HT1080 (cell line): Measurements from ENCODE around the gene KRTAP12-4. TPM values are rescaled to one million over a fixed set of nuclear protein-coding genes. Genes with fewer than 3 reads are reported as not detected.
"Not testable (repeated sequence)": the region's sequence is repeated elsewhere in the genome, so short reads cannot be mapped to it uniquely, and the experiment has no call there.

ENCODE experiments used
- DNase-seq: peaks from one replicate; pipeline ENCODE4 v3.0.0-alpha.2; 2015; ENCODE audit warnings: low read depth
- polyA plus RNA-seq, 2 experiments: library from polyadenylated mRNA; depleted of rRNA; stranded (reverse); fragments of >200 nt; gene quantifications; 2 replicates each; pipeline ENCODE4 v1.2.3, GENCODE V29; 2015
- total RNA-seq: library from RNA; depleted of rRNA; stranded (reverse); fragments of >200 nt; shearing (Covaris generic); gene quantifications from 2 replicates; pipeline ENCODE4 v1.2.3, GENCODE V29; 2014; rRNA removed

The KRTAP12-4 gene, protein sequence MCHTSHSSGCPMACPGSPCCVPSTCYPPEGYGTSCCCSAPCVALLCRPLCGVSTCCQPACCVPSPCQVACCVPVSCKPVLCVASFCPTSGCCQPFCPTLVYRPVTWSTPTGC
- not detected in 2 replicates for total RNA-seq
- not detected in 2 replicates for polyA plus RNA-seq (2015; cell fraction: cytosol; rRNA removed)
- not detected in 2 replicates for polyA plus RNA-seq (2015; cell fraction: nucleus; rRNA removed)

DNA sequence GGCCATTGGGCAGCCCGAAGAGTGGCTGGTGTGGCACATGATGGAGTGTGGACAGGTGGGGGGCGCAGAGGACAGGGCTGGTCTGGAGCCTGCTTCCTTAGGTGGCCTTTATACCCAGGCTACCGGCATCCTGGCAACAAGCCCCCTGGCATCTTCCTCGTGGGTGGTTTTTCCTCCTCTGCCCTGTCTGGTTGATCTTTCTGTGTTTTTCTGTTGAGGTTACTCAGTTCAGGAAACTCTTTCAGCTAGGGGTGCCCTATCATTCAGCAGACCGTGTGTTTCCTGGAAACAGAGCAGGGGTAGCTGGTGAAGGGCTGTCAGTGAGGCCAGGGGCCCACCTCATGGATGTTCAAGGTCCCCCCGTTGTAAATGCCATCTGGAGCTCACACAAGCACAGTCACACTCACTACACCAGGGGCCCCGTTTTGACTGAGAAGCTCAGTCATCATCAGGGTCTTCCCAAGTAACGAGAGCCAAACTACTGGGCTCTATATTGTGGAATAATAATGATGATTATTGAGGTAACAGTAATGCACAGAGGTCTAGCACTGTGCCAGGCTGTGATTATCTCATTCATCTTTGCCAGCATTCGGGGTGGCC, at the start of gene KRTAP12-4:
Gene KRTAP12-4 (minus strand): TSS at position 84 of the 600 bp plus-strand sequence. CDS start 45 bp downstream, at position 39.
- DNase-seq = no peak

DNA sequence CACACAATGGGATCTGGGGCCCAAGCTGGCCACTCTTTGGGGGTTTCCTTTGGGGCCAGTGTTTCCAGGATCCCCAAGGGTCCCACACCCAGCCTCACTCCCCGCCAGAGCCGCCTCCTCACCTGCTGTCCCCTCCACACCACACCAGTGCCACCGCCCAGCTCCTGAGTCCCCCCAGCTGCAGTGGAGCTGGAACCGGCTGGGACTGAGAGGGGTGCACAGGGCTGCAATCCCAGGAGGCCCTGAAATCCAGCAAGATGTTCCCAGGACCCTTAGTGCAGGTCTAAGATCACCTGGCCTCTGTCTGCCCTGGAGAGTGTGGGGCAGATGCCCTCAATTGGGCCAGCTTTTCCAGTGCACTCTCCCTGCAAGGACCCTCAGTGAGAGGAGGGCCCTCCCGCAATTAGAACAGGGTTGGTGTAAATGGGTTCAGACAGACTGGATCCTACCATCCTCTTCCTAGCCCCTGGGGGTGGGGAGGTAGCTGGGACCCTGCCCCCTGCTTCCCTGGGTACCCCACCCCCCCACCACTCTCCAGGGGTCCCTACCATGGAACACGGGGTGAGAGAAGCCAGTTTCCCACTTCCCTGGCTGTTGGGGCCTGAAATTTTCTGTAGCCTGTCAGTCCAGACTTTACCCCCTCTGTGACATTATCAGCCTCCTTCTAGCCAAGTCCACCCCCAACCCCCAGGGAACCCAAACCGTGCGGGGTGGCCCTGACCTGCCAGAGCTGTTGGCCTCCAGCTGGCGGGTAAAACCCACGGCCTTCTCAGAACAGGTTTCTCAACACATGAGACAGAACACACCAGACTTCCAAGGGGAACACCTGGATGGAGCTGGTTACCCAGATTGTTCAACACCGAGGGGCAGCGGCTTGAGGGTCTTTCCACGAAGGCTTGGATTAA, 49.5 kb upstream of the KRTAP12-4 start:
- DNase-seq = no peak

DNA sequence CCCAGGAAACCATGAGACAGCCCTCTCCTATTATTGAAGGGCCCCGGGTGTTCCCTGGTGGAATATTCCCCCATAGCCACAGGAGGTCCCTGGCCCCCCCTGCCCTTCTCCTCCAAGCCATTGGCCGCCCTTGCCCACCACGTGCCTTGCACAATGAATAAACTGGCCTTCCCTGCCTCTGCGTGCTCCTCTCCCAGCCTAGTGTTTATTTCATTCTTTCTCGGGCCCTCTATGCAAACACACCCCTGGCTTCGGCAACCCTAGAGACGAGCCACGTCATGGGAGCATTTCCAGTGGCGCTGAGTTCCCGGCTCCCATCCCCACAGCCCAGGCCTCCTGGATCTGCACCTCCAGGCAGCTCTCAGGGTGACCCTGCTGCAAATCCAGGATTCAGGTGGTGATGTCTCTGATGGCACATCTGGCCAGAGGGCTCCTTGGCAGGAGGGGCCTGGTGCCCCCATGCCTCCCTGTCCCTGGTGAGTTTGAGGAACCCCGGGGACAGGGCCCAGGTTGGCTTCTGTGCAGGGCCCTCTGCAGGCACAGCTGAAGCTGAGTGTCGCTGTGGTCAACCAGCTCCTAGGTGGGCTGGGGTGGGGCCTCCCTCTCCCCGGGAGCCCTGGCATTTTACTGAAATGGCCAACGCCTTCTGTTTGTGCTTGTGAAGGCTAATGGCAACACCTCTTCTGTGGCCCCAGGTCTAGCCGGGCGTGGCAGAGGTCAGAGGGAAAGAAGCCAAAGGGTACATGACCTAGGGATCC, 48.7 kb upstream of the KRTAP12-4 start:
- DNase-seq = no peak

DNA sequence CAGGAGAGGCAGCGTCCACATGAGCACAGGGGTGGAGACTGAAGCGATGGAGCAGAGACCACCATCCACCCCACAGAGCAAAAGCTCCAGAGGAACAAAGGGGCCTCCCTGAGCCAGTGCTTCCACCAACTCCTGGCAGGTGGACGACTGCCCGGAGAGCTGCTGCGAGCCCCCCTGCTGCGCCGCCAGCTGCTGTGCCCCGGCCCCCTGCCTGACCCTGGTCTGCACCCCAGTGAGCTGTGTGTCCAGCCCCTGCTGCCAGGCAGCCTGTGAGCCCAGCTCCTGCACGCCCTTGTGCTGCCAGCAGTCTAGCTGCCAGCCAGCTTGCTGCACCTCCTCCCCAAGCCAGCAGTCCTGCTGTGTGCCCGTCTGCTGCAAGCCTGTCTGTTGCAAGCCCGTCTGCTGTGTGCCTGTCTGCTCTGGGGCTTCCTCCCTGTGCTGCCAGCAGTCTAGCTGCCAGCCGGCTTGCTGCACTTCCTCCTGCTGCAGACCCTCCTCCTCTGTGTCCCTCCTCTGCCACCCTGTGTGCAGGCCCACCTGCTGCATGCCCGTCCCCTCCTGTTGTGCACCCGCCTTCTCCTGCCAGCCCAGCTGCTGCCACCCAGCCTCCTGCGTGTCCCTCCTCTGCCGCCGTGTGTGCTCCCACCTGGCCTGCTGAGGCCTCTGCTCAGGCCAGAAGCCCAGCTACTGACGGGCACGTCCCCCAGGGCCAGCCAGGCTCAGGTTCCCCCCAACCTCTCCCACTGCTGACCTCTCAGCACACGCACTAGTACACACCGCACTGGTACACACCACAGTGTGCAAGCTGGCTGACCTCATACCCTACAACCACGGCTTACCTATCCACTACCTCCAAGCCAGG, 47.9 kb upstream of the KRTAP12-4 start:
- no peak for DNase-seq

DNA sequence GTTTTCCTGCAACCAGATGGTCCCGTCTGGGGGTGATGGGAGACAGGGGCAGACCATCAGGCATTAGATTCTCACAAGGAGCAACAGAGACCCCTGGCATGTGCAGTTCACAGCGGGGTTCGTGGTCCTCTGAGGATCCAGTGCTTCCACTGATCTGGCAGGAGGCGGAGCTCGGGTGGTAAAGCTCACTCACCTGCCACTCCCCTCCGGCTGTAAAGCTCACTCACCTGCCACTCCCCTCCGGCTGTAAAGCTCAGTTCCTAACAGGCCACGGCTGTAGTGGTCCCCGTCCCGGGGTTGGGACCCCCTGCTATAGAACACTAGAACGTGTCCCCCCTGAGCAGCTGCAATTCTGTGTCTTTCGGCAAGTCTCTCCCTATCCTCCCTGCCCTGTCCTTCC, 47.1 kb upstream of the KRTAP12-4 start:
- DNase-seq = no peak

DNA sequence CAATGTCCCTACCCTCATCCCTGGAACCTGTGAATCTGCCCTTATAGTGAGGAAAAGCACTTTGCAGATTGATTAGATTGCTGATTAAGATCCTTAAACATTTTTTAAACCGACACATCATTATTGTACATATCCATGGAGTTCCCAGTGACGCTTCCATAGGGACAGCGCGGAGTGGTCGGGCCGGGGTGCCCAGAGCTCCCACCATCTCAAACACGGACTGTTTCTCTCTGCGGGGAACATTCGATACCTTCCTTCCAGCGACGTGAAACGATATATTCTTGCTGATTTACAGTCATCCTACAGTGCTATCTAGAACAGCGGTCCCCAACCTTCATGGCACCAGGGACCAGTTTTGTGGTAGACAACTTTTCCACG, 46.6 kb upstream of the KRTAP12-4 start:
- no peak for DNase-seq

DNA sequence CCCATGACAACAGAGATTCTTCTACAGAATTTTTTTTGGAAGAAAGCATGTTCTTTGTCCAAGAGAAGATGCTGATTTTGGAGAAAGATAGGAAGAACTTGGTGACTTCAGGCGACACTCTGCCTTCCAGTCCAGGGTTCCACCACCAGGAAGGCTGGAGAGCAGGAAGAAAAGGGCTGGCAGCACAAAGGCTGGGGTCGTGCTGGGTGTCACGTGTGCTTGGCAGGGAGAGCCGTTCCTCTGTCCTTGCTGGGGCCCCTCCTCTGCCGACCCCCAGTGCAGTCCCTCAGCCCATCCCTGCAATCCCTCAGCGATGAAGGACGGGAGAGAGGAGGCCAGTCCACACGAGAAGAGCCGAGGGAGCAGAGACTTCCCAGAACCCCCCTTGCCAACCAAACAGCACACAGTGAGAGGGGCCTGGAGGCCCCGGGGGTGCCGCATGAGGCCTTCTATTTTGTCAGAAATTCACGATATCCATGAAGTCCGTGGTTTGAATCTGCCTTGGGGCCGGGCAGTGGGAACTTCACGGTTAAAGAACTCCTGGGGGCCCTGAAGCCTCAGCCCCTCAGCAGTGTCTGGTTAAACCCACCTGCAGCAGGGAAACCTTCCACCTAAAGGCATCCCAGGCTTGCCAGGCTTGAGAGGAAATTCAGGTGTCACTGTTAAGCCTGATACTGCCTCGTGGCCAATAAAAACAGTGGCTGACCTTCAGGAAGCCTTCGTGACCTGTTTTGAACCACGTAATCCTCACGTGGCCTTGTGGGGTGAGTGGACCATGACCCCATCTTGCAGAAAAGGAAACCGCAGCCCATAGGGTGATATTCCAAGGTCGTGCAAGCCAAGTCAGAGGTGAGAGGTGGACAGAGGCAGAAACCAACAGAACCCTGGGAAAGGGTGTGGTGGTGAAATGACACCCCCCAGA, 45.9 kb upstream of the KRTAP12-4 start:
- no peak for DNase-seq

DNA sequence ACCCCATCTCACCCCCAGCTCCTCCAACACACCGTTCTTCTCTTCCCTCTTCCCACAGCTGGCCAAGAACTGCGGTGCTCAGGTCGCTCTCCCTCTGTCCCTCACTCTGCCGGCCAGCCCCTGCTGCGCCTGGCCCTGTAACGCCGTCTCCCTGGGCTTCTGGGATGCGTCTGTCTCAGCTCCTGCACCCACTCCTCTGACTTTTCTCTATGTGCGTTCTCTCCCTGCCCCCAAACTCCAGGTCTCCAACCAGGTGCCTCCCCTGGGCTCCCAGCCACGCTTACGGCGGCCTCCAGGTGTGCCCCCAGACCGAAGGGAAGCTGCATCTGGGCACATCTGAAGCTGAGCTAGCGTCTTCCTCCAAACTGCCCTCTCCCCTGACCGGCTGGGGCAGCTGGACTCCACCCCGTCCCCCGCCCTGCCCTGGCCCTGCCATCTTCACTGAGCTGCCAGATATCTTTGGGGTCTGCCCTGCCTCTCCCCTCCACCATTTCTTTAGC, 45.1 kb upstream of the KRTAP12-4 start:
- DNase-seq = no peak

DNA sequence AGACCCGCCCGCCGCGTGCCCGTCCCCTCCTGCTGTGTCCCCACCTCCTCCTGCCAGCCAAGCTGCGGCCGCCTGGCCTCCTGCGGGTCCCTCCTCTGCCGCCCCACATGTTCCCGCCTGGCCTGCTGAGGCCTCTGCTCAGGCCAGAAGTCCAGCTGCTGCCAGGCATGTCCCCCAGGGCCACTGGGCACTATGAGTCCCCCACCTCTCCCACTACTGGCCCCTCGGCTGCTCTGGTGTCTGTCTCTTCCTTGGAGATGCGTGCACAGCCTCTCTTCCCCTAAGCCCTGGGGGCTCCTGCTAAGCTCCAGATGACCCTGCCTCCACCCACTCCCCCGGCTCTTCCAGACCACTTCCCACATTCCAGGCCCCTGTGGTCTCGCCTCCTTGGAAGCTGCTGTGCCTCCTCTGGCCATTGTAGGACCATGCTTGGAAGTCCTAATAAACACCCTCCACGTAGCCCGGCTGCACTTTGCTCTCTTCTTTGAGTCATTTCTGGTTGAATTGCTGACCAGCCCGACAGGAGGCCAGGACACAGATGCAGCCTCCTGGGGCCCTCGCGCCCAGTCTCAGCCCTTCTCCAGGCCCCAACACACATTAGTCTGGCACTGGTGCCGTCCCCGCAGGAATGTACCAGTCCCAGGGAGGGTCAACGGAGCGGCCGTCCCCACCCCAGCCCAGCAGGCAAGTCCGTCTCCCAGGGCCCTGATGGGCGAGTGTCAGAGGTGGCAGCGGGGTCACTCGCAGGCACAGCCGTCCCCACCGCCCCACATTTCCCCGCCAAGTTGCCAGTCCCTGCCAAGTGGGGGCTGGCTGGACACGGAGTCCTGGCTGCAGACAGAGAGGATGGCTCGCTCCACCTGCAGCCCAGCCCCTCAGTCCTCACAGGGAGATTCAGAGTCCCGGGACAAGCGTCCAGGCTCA, 43.6 kb upstream of the KRTAP12-4 start:
- no peak for DNase-seq

DNA sequence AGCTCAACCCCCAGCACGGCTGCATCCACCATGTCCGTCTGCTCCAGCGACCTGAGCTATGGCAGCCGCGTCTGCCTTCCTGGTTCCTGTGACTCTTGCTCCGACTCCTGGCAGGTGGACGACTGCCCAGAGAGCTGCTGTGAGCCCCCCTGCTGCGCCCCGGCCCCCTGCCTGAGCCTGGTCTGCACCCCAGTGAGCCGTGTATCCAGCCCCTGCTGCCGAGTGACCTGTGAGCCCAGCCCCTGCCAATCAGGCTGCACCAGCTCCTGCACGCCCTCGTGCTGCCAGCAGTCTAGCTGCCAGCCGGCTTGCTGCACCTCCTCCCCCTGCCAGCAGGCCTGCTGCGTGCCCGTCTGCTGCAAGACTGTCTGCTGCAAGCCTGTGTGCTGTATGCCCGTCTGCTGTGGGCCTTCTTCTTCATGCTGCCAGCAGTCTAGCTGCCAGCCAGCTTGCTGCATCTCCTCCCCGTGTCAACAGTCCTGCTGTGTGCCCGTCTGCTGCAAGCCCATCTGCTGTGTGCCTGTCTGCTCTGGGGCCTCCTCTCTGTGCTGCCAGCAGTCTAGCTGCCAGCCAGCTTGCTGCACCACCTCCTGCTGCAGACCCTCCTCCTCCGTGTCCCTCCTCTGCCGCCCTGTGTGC, 42.8 kb upstream of the KRTAP12-4 start, which contains the start of gene KRTAP10-12:
Gene KRTAP10-12 (plus strand): TSS at position 1 of the 639 bp plus-strand sequence. CDS start 30 bp downstream, at position 31.
- not testable (repeated sequence) for DNase-seq

DNA sequence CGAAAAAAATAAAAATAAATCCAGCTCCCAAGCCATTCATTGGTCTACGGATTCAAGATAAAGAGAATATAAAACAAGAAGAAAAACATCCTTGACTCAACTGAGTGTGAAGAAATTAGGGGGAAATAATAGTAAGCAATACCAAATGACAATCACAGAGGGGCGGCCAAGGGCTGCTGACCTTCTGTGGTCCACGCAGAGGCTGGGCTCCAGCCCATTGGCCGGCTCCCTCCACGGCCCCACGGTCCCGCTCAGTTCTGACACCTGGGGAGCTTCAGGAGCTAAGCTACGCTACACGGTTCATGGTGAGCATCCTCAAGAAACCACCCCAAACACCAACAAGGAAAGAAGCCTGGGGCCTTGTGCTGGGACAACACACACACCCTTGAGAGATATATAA, 42.1 kb upstream of the KRTAP12-4 start:
- no peak for DNase-seq

DNA sequence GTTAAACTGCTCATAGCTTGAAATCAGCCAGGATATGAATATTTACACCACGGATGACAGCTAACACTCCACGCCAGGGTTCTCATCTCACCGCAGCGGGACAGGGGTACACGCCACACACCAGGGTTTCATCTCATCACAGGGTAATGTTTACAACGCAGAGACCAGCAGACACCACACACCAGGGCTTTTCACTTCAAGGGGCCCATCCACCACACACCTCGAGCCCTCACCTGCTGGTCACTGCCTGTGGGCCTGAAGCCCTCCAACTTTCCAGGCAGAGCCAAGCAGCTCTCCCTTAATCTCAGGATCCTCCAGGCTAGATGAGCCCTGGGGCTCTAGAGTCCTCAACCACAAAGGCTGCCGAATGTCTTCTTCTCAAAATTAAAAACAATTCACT, 41.2 kb upstream of the KRTAP12-4 start:
- no peak for DNase-seq

DNA sequence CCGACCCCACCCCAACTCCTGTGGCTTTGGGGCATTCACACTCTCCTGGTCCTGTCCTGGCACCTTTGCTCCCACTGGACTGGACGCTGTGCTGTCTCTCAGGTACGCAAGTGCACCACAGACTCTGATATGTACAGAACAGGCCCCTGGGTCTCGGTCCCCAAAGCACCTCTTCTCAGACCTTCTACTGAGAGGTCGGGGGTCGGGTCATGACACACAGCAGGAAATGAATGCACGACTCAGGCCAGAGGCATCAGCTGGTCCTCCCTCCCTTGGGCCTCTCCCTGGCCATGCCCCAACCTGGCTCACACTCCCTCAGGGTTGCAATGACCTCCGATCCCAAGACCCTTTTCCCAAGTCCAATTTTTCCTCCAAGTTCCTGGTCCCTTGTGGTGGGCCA, 40.7 kb upstream of the KRTAP12-4 start:
- no peak for DNase-seq

DNA sequence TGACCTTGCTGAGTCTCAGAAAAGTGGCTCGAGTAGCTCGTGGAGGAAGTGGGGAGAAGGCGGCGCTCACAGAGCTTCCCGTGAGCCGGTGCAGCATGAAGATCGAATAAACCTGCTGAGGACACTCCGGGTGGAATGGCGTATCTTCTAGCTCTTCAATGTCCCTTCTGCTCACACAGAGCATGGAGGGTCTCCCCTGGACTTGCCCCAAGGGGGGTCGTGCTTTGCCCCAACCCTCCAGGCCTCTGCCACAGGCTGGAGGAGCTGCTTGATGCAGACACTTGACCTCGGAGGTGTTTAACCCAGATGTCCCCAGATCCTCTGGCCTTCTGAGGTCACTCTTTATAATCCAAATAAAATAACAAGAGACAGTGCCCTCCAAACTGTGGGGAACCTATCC, 40.3 kb upstream of the KRTAP12-4 start:
- DNase-seq = no peak

DNA sequence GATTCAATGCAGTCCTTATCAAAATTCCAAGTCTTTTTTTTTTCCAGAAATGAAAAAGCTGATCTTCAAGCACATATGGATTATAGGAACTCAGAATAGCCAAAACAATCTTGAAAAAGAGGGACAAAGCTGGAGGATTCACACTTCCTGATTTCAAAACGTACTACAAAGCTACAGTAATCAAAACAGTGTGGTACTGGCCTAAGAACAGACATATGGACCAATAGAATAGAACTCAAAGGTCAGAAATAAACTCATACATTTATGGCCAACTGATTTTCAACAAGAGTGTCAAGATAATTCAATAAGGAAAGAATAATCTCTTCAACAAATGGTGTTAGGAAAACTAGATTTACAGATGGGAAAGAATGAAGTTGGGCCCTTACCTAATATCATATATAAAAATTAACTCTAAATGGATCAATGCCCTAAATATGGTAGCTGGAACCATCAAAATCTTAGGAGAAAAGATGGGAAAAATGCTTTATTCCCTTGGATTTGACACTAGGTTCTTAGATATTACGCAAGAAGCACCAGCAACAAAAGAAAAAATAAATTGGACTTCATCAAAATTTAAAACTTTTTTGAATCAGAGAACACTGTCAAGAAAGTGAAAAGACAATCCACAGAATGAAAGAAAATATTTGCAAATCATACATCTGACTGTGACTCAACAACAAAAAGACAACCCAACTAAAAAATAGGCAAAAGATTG, 38.5 kb upstream of the KRTAP12-4 start:
- no peak for DNase-seq

DNA sequence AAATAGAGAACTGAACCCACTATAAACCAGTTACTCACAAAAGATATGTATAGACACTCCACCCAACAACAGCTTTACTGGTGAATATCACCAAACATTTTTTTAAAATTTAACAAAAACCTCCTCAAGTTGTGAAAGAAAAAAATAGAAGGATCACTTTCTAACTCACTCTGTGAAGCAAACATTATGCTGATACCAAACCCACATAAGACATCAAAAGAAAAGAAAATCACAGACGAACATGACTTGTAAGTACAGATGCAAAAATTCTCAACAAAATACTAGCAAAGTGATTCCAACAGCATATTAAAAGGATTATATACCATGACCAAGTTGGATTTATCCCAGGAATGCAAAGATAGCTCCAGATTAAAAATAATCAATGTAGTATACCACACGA, 37.2 kb upstream of the KRTAP12-4 start:
- DNase-seq = no peak

DNA sequence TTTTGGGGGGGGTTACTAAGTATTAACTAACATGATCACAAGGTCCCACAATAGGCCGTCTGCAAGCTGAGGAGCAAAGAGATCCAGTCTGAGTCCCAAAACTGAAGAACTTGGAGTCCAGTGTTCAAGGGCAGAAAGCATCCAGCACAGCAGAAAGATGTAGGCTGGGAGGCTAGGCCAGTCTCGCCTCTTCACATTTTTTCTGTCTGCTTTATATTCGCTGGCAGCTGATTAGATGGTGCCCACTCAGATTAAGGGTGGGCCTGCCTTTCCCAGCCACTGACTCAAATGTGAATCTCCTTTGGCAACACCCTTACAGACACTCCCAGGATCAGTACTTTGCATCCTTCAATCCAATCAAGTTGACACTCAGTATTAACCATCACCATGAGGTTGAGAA, 35.3 kb upstream of the KRTAP12-4 start:
- not testable (repeated sequence) for DNase-seq
